Parathyroid adenoma (tissue), 2 donors: ENCODE measurements around the gene KRTAP10-12.

Experiments used
- H2AFZ ChIP-seq: fragments of 300-600 bp; sonication (generic); one replicate; pipeline ENCODE4 v1.7.0; 2017; ENCODE audit warnings: antibody characterized with exemption, mild to moderate bottlenecking
- H3K27ac ChIP-seq: fragments of 300-600 bp; sonication (generic); one replicate; pipeline ENCODE4 v1.7.0; 2017
- H3K27me3 ChIP-seq: fragments of 300-600 bp; sonication (generic); one replicate; pipeline ENCODE4 v1.7.0; 2017; ENCODE audit warnings: low read length; ENCODE audit not compliant: control insufficient read depth, insufficient read depth
- H3K36me3 ChIP-seq: fragments of 300-600 bp; sonication (generic); one replicate; pipeline ENCODE4 v1.7.0; 2017; ENCODE audit warnings: low read length; ENCODE audit not compliant: control insufficient read depth, insufficient read depth
- H3K4me1 ChIP-seq: fragments of 300-600 bp; sonication (generic); one replicate; pipeline ENCODE4 v1.7.0; 2017; ENCODE audit warnings: control low read depth
- H3K4me2 ChIP-seq: fragments of 300-600 bp; sonication (generic); one replicate; pipeline ENCODE4 v1.7.0; 2017; ENCODE audit warnings: low read length
- H3K4me3 ChIP-seq: fragments of 300-600 bp; sonication (generic); one replicate; pipeline ENCODE4 v1.7.0; 2017; ENCODE audit warnings: low read depth, low read length
- H3K79me2 ChIP-seq: fragments of 300-600 bp; sonication (generic); one replicate; pipeline ENCODE4 v1.7.0; 2017; ENCODE audit warnings: control low read depth
- H3K9ac ChIP-seq: fragments of 300-600 bp; sonication (generic); one replicate; pipeline ENCODE4 v1.7.0; 2017; ENCODE audit warnings: mild to moderate bottlenecking
- H3K9me3 ChIP-seq: fragments of 300-600 bp; sonication (generic); one replicate; pipeline ENCODE4 v1.7.0; 2017; ENCODE audit warnings: low read length; ENCODE audit not compliant: control insufficient read depth
- CTCF ChIP-seq: fragments of 300-600 bp; sonication (generic); IDR thresholded peaks from one replicate; pipeline ENCODE4 v1.7.0; 2017; ENCODE audit warnings: antibody characterized with exemption, mild to moderate bottlenecking
- donor health status: primary hyperparathyroidism.

The KRTAP10-12 gene

GRCh38 chr21:44697811-44698734 lies 1.1 kb downstream of the KRTAP10-12 start:
- Histone ChIP-seq H3K27ac (no peak overlapping the region), H3K9me3 (no peaks in the 10 kb centered on the region), H3K4me2 (no peak overlapping the region), H3K36me3 (no peaks in the 10 kb centered on the region), H2AFZ (no peak overlapping the region), H3K9ac (no peak overlapping the region), H3K79me2 (no peaks in the 10 kb centered on the region), H3K4me1 (no peaks in the 10 kb centered on the region), H3K27me3 (no peaks in the 10 kb centered on the region), H3K4me3 (no peak overlapping the region)
- no peak for TF ChIP-seq CTCF

GRCh38 chr21:44699502-44700001 lies 2.6 kb downstream of the KRTAP10-12 start:
- H3K4me1 ChIP-seq, result no peaks in the 10 kb centered on the region
- no peak overlapping the region for H3K27ac ChIP-seq
- H3K36me3 ChIP-seq, result no peaks in the 10 kb centered on the region
- H3K9ac ChIP-seq, result no peak overlapping the region
- no peaks in the 10 kb centered on the region for H3K9me3 ChIP-seq
- no peak for TF ChIP-seq CTCF
- no peak overlapping the region for H3K4me3 ChIP-seq
- H3K79me2 ChIP-seq, result no peaks in the 10 kb centered on the region
- H3K4me2 ChIP-seq, result no peak overlapping the region
- no peak overlapping the region for H2AFZ ChIP-seq
- no peaks in the 10 kb centered on the region for H3K27me3 ChIP-seq

GRCh38 chr21:44700101-44701022 lies 3.4 kb downstream of the KRTAP10-12 start:
- Histone ChIP-seq H3K27ac (no peak overlapping the region), H3K9me3 (no peaks in the 10 kb centered on the region), H3K4me3 (no peak overlapping the region), H3K9ac (no peak overlapping the region), H3K4me2 (no peak overlapping the region), H3K79me2 (no peaks in the 10 kb centered on the region), H2AFZ (no peak overlapping the region), H3K4me1 (no peaks in the 10 kb centered on the region), H3K27me3 (no peaks in the 10 kb centered on the region), H3K36me3 (no peaks in the 10 kb centered on the region)
- no peak for TF ChIP-seq CTCF

- no peak overlapping the region for H3K4me2 ChIP-seq
- H3K27ac ChIP-seq, result no peak overlapping the region
- H3K9ac ChIP-seq, result no peak overlapping the region
- H2AFZ ChIP-seq, result no peak overlapping the region
- H3K27me3 ChIP-seq, result no peaks in the 10 kb centered on the region
- no peaks in the 10 kb centered on the region for H3K9me3 ChIP-seq
- no peaks in the 10 kb centered on the region for H3K4me1 ChIP-seq
- TF ChIP-seq CTCF, result no peak
- H3K36me3 ChIP-seq, result no peaks in the 10 kb centered on the region
- H3K4me3 ChIP-seq, result no peak overlapping the region
- no peaks in the 10 kb centered on the region for H3K79me2 ChIP-seq
These were observed 4.0 kb downstream of the KRTAP10-12 start for GRCh38 chr21:44701023-44701400.
